HepG2 (cell line): ENCODE data around the gene ZAR1. TPM values are rescaled to one million over a fixed set of nuclear protein-coding genes. Genes with fewer than 3 reads are reported as not detected.

Experiments used
- ATAC-seq: fragments of 200-7000 bp; cut with Tn5 transposase; 3 replicates; pipeline ENCODE4 v1.9.1; 2020; ENCODE audit warnings: mild to moderate bottlenecking, moderate library complexity
- BruUV-seq: library from RNA; stranded (reverse); fragments of 400-500 nt; replicated peaks from 2 replicates; lab custom pipeline; 2021; lab: Mats Ljungman, UMichigan
- CTCF ChIA-PET: fragments of 300-600 bp; formaldehyde crosslinking; extraction: SDS; loops from one replicate; lab custom pipeline; 2021; ENCODE audit warnings: low total read pairs, inconsistent platforms, low intra/inter-chr PET ratio; lab: Yijun Ruan, JAX
- POLR2A ChIA-PET: fragments of 350-600 bp; sonication (Branson Sonifier 250); formaldehyde crosslinking; loops from one replicate; lab custom pipeline; 2020; ENCODE audit warnings: antibody characterized with exemption, inconsistent platforms; lab: Yijun Ruan, JAX
- DNase-seq: peaks from one replicate; pipeline ENCODE4 v3.0.0-alpha.2; 2015; ENCODE audit warnings: low spot score
- FAIRE-seq: peaks from 3 replicates; lab custom pipeline; 2011; peaks lifted over from hg19 to GRCh38; lab: Jason Lieb, UNC
- H2AFZ ChIP-seq: one replicate; pipeline ENCODE4 v1.6.1; 2011; ENCODE audit warnings: low read length, inconsistent platforms
- H3K27ac ChIP-seq: fragments of 300-600 bp; 3 replicates; pipeline ENCODE4 v1.8.0; 2011; ENCODE audit warnings: mixed run types, mild to moderate bottlenecking, mixed read lengths, low read length, inconsistent platforms; ENCODE audit not compliant: insufficient read depth; ENCODE audit errors: extremely low read length
- H3K27me3 ChIP-seq, 2 experiments: fragments of 200-600 bp in 1 of 2; 2 replicates in 1 of 2; 3 replicates in 1 of 2; pipeline versions ENCODE4 v1.6.0 to v1.8.0; 2011; ENCODE audit warnings: low read length in 2 of 2, mild to moderate bottlenecking in 2 of 2, moderate library complexity in 2 of 2, inconsistent platforms in 1 of 2; ENCODE audit not compliant: insufficient read depth in 2 of 2, control insufficient read depth in 1 of 2
- H3K36me3 ChIP-seq, 2 experiments: fragments of 200-600 bp in 1 of 2; replicated peaks in 1 of 2; 2 replicates in 1 of 2; 3 replicates in 1 of 2; pipeline versions ENCODE4 v1.5.1 to v1.8.0; 2011; ENCODE audit warnings: low read length in 2 of 2, inconsistent platforms in 1 of 2; ENCODE audit not compliant: insufficient read depth in 2 of 2, control insufficient read depth in 1 of 2
- H3K4me1 ChIP-seq: 2 replicates; pipeline ENCODE4 v1.5.1; 2012; ENCODE audit warnings: low read length, inconsistent platforms; ENCODE audit not compliant: insufficient read depth
- H3K4me2 ChIP-seq: 2 replicates; pipeline ENCODE4 v1.6.0; 2011; ENCODE audit warnings: low read depth, low read length, inconsistent platforms
- H3K4me3 ChIP-seq, 3 experiments: fragments of 200-600 bp in 1 of 3; sonication (generic), shearing (Covaris generic) in 1 of 3; replicated peaks in 1 of 3; 2 replicates each; pipeline ENCODE4 v1.5.1; 2011 to 2016; ENCODE audit warnings: low read length in 3 of 3, inconsistent platforms in 2 of 3, low read depth in 2 of 3, mild to moderate bottlenecking in 2 of 3, control low read depth in 1 of 3, mixed read lengths in 1 of 3; ENCODE audit not compliant: insufficient read depth in 1 of 3
- H3K79me2 ChIP-seq: one replicate; pipeline ENCODE4 v1.6.1; 2011; ENCODE audit warnings: low read length, inconsistent platforms; ENCODE audit not compliant: insufficient read depth
- H3K9ac ChIP-seq: 2 replicates; pipeline ENCODE4 v1.6.0; 2011; ENCODE audit warnings: mild to moderate bottlenecking, low read depth, low read length, inconsistent platforms; ENCODE audit not compliant: insufficient read depth
- H3K9me3 ChIP-seq: 2 replicates; pipeline ENCODE4 v1.5.1; 2012; ENCODE audit warnings: mild to moderate bottlenecking, low read length
- H4K20me1 ChIP-seq: 2 replicates; pipeline ENCODE4 v1.6.0; 2011; ENCODE audit warnings: inconsistent platforms, mild to moderate bottlenecking, low read length, moderate library complexity; ENCODE audit not compliant: insufficient read depth
- ARNT2 ChIP-seq: sonication (generic); formaldehyde crosslinking; IDR thresholded peaks from 2 replicates; pipeline ENCODE4 v1.8.0; 2022; ENCODE audit warnings: mild to moderate bottlenecking, low read depth, missing genetic modification reagents, moderate library complexity
- EEA1 ChIP-seq: sonication (generic); formaldehyde crosslinking; IDR thresholded peaks from 2 replicates; pipeline ENCODE4 v1.5.1; 2020; ENCODE audit warnings: mild to moderate bottlenecking, missing genetic modification reagents, borderline replicate concordance
- FOXO1 ChIP-seq: sonication (generic); formaldehyde crosslinking; IDR thresholded peaks from 2 replicates; pipeline ENCODE4 v1.4.0; 2020; ENCODE audit warnings: missing genetic modification reagents
- PCBP1 ChIP-seq: fragments of 200-400 bp; formaldehyde crosslinking; IDR thresholded peaks from 2 replicates; pipeline ENCODE4 v1.6.1; 2017; ENCODE audit warnings: mild to moderate bottlenecking, low read depth, low read length, borderline replicate concordance
- ZBTB38 ChIP-seq: sonication (generic); formaldehyde crosslinking; IDR thresholded peaks from 2 replicates; pipeline ENCODE4 v1.5.1; 2020; ENCODE audit warnings: mild to moderate bottlenecking, missing genetic modification reagents
- ZFP1 ChIP-seq: IDR thresholded peaks from 2 replicates; pipeline ENCODE4 v1.6.1; 2016
- ZNF446 ChIP-seq: sonication (generic); formaldehyde crosslinking; IDR thresholded peaks from 2 replicates; pipeline ENCODE4 v1.5.0; 2020; ENCODE audit warnings: mild to moderate bottlenecking, missing genetic modification reagents
- ZNF549 ChIP-seq: sonication (generic); formaldehyde crosslinking; IDR thresholded peaks from 2 replicates; pipeline ENCODE4 v1.5.0; 2020; ENCODE audit warnings: missing genetic modification reagents
- ZNF678 ChIP-seq: sonication (generic); formaldehyde crosslinking; IDR thresholded peaks from 2 replicates; pipeline ENCODE4 v1.4.0; 2020; ENCODE audit warnings: mild to moderate bottlenecking, missing genetic modification reagents
- ZNF776 ChIP-seq: sonication (generic); formaldehyde crosslinking; IDR thresholded peaks from 2 replicates; pipeline ENCODE4 v1.4.0; 2020; ENCODE audit warnings: mild to moderate bottlenecking, missing genetic modification reagents
- WGBS: methylation state at CpG from one replicate; pipeline ENCODE4 v1.1.6; 2017; ENCODE audit warnings: low lambda C conversion rate; 5-methylcytosine and 5-hydroxymethylcytosine counted together
- in situ Hi-C: cut with HindIII; loops from 2 replicates; pipeline ENCODE4 v1.10.0; 2017; ENCODE audit warnings: low pct_unique_long_range_greater_than_20kb; ENCODE audit not compliant: extremely low pct_ligation_motif_present
- intact Hi-C: fragments of 100-400 bp; cut with micrococcal nuclease; formaldehyde crosslinking; loops from one replicate; pipeline ENCODE4 v1.10.0; 2022; ENCODE audit not compliant: unreplicated experiment
- polyA plus RNA-seq, 8 experiments: library from polyadenylated mRNA; depleted of rRNA in 3 of 8; stranded (reverse) in 7 of 8; unstranded in 1 of 8; fragments of >200 nt; fragmentation: Illumina TruSeq in 4 of 8; extraction: Trizol in 4 of 8; gene quantifications; 2 replicates each; pipeline versions ENCODE4 v1.2.1 to v1.2.3, GENCODE V29; 2011 to 2016; ENCODE audit warnings: low read depth in 4 of 8, missing spikeins in 1 of 8, mixed read lengths in 1 of 8; ENCODE audit not compliant: insufficient read depth in 1 of 8
- total RNA-seq, 5 experiments: library from RNA; depleted of rRNA; stranded (reverse); fragments of >200 nt; fragmentation: Illumina TruSeq; extraction: Trizol; gene quantifications; 2 replicates each; pipeline ENCODE4 v1.2.3, GENCODE V29; 2016; ENCODE audit warnings: low read depth in 1 of 5
- TF ChIP-seq, protein P1 (sequence below): sonication (generic); formaldehyde crosslinking; IDR thresholded peaks from 2 replicates; pipeline ENCODE4; 2020; ENCODE audit warnings: missing genetic modification reagents, mild to moderate bottlenecking, borderline replicate concordance
- TF ChIP-seq, protein P2 (sequence below): sonication (generic); formaldehyde crosslinking; IDR thresholded peaks from 2 replicates; pipeline ENCODE4 v1.8.1; 2022; ENCODE audit warnings: mild to moderate bottlenecking, missing genetic modification reagents
- TF ChIP-seq, protein P3 (sequence below): sonication (generic); formaldehyde crosslinking; conservative IDR thresholded peaks from 2 replicates; pipeline ENCODE4 v1.4.0; 2020; ENCODE audit warnings: missing genetic modification reagents

Gene ZAR1
- total and polyA plus RNA-seq, 2 of the 13 experiments (the other 11 are each of a cell fraction or from before 2014, with no cell fraction given) = not detected

DNA sequence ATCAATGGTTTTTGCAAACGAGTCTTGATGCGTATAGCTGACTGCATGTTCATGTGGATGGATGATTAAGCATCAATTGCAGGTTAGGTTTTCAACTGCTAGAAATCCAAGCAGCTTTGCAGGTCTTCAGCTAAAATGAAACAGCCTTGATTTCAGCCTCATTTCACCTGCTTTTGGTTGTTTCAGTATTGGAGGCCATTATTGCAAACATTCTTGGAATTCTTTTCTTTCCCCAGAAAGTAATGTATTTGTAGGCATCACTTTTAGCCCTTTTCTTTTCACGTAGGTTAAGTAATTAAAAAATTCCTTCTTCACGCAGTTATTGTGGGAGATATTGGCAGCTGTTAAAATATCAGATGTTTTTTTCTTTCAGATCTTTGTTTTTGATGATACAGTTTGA is 8.8 kb downstream of the ZAR1 start:
- no peak overlapping the region for H3K4me2 ChIP-seq
- in situ Hi-C loops = no loop called here
- ATAC-seq (no peak), DNase-seq (no peak), FAIRE-seq (no peak)
- H3K9ac ChIP-seq = no peak overlapping the region
- ChIA-PET CTCF (no interaction called here), POLR2A (no interaction called here)
- no peak overlapping the region for H3K4me3 ChIP-seq
- no peaks in the 10 kb centered on the region for H3K4me1 ChIP-seq
- TF ChIP-seq, protein P1, sequence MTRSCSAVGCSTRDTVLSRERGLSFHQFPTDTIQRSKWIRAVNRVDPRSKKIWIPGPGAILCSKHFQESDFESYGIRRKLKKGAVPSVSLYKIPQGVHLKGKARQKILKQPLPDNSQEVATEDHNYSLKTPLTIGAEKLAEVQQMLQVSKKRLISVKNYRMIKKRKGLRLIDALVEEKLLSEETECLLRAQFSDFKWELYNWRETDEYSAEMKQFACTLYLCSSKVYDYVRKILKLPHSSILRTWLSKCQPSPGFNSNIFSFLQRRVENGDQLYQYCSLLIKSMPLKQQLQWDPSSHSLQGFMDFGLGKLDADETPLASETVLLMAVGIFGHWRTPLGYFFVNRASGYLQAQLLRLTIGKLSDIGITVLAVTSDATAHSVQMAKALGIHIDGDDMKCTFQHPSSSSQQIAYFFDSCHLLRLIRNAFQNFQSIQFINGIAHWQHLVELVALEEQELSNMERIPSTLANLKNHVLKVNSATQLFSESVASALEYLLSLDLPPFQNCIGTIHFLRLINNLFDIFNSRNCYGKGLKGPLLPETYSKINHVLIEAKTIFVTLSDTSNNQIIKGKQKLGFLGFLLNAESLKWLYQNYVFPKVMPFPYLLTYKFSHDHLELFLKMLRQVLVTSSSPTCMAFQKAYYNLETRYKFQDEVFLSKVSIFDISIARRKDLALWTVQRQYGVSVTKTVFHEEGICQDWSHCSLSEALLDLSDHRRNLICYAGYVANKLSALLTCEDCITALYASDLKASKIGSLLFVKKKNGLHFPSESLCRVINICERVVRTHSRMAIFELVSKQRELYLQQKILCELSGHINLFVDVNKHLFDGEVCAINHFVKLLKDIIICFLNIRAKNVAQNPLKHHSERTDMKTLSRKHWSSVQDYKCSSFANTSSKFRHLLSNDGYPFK (CRISPR knock-in tag) = no peak
- TF ChIP-seq FOXO1 (CRISPR knock-in tag) (no peak), ZNF446 (no peak), ZNF549 (CRISPR knock-in tag) (no peak), PCBP1 (no peak)
- H3K79me2 ChIP-seq = no peaks in the 10 kb centered on the region
- no peak overlapping the region for H3K27ac ChIP-seq
- H4K20me1 ChIP-seq = no peaks in the 10 kb centered on the region
- 0 out of 5 replicates have a peak, but pooled peaks cover 0 to 6% of the 10 kb centered on the region in 2 experiments for H3K36me3 ChIP-seq
- intact Hi-C loops = no loop called here
- TSS peak; percentile 39 for BruUV-seq
- no peaks in the 10 kb centered on the region; a peak in 1 of 5 replicates for H3K27me3 ChIP-seq
- H3K9me3 ChIP-seq = no peaks in the 10 kb centered on the region
- H2AFZ ChIP-seq = no peak overlapping the region
- 95% methylated on average over 4 of the region's 4 CpGs for WGBS

DNA sequence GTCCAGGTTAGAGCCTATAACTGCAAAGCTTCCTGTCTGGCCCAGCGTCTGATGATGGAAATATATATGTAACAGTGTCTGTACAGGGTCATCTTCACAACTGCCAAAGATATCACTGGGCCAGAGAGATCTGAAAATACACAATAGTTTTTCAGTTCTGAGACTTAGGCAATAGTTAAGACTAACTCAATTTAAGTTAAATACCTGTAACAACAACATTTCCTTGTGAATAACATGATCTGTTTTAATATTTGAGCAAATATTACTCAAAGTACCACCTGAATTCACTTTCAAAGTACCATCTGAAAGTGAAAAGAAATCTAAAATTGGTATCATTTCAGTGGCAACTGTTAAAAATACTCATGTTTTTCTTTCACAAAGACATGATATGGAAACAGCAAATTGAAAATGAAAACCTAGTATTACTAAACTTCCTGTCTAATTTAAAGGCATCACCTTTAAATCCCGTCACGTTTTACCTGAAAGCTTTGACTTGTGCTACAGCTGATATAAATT is 9.6 kb downstream of the ZAR1 start:
- no peak overlapping the region for H3K27ac ChIP-seq
- in situ Hi-C loops = no loop called here
- H3K9ac ChIP-seq = no peak overlapping the region
- no peaks in the 10 kb centered on the region for H3K79me2 ChIP-seq
- H3K27me3 ChIP-seq = no peaks in the 10 kb centered on the region
- no peak for FAIRE-seq
- no peaks in the 10 kb centered on the region for H3K9me3 ChIP-seq
- H2AFZ ChIP-seq = no peak overlapping the region
- H3K4me1 ChIP-seq = no peaks in the 10 kb centered on the region
- H3K36me3 ChIP-seq = 0 out of 5 replicates have a peak, but pooled peaks cover 0 to 6% of the 10 kb centered on the region in 2 experiments
- no peak for DNase-seq
- no peak overlapping the region for H3K4me3 ChIP-seq
- ATAC-seq = no peak
- intact Hi-C loops = no loop called here
- H3K4me2 ChIP-seq = no peak overlapping the region
- POLR2A ChIA-PET = no interaction called here
- BruUV-seq = no TSS peak
- CTCF ChIA-PET = no interaction called here
- 98% methylated on average over 3 of the region's 3 CpGs for WGBS
- no peaks in the 10 kb centered on the region for H4K20me1 ChIP-seq
- no peak for TF ChIP-seq ARNT2 (CRISPR knock-in tag)
- TF ChIP-seq ZNF678 (CRISPR knock-in tag) = no peak
- TF ChIP-seq, protein P2, sequence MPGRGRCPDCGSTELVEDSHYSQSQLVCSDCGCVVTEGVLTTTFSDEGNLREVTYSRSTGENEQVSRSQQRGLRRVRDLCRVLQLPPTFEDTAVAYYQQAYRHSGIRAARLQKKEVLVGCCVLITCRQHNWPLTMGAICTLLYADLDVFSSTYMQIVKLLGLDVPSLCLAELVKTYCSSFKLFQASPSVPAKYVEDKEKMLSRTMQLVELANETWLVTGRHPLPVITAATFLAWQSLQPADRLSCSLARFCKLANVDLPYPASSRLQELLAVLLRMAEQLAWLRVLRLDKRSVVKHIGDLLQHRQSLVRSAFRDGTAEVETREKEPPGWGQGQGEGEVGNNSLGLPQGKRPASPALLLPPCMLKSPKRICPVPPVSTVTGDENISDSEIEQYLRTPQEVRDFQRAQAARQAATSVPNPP (CRISPR knock-in tag) = no peak
- TF ChIP-seq, protein P3, sequence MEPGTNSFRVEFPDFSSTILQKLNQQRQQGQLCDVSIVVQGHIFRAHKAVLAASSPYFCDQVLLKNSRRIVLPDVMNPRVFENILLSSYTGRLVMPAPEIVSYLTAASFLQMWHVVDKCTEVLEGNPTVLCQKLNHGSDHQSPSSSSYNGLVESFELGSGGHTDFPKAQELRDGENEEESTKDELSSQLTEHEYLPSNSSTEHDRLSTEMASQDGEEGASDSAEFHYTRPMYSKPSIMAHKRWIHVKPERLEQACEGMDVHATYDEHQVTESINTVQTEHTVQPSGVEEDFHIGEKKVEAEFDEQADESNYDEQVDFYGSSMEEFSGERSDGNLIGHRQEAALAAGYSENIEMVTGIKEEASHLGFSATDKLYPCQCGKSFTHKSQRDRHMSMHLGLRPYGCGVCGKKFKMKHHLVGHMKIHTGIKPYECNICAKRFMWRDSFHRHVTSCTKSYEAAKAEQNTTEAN (CRISPR knock-in tag) = no peak
- TF ChIP-seq ZBTB38 (CRISPR knock-in tag) = no peak
- no peak for TF ChIP-seq ZFP1 (CRISPR knock-in tag)
- TF ChIP-seq EEA1 (CRISPR knock-in tag) = no peak
- no peak for TF ChIP-seq ZNF776 (CRISPR knock-in tag)
